Measurements from ENCODE around the gene DYNC1LI1. TPM values are rescaled to one million over a fixed set of nuclear protein-coding genes. Genes with fewer than 3 reads are reported as not detected.

The DYNC1LI1 gene
- total RNA-seq: 37.6 and 38.4 TPM in 2 replicates

- DNase-seq (ENCODE audit: extremely low read depth, low read depth, low spot score): no peak
These were observed at the start of gene DYNC1LI1 for GRCh38 chr3:32570421-32571191. Gene DYNC1LI1 (minus strand): TSS chr3:32570858. CDS start chr3:32570770, 88 bp downstream.

GRCh38 chr3:32619395-32619794 is 48.7 kb upstream of the DYNC1LI1 start:
- DNase-seq (ENCODE audit: extremely low read depth, low read depth, low spot score): no peak

DNA sequence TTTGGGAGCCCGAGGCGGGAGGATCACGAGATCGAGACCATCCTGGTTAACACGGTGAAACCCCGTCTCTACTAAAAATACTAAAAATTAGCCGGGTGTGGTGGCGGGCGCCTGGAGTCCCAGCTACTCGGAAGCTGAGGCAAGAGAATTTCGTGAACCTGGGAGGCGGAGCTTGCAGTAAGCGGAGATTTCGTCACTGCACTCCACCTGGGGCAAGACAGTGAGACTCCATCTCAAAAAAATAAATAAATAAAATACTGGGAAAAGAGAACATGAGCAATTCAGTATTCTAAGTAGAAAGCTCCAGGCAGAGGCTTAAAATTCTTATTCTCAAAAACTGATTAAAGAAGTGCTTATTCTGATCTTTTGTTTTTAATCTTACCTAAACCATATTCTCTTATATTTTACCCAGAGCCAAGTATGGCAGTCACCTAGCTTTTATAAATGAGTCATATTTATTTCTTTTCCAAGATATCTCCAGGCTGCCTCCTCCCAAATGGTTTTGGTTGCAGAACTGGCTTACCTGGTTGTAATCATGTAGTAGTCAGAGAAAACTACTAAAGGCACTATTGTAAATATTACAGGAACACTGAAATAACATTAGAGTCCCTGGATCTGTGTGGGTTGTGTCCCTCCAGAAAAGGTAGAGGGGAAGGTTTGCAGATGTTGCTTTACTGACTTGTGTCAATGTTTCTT is 45.8 kb upstream of the DYNC1LI1 start:
- DNase-seq (ENCODE audit: extremely low read depth, low read depth, low spot score): no peak

DNA sequence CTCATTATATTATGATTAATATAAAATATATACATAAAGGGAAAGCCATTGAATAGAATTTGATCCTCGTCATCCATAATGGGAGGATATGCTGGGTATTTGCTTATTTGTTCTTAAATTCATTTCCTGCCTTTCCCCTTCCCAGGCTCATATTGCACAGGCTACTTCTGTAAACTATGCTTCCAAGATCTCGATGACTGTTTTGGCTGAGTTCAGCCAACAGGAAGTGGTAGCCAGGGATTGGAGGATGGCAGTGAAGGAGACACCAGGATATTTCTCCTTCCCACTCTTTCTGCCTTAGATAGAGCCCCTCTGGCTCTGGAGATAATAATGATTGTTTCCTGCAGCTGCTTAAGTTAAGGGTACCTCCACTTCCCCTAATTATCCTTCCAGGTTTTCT is 44.3 kb upstream of the DYNC1LI1 start:
- DNase-seq (ENCODE audit: extremely low read depth, low read depth, low spot score): peak; percentile 1

DNA sequence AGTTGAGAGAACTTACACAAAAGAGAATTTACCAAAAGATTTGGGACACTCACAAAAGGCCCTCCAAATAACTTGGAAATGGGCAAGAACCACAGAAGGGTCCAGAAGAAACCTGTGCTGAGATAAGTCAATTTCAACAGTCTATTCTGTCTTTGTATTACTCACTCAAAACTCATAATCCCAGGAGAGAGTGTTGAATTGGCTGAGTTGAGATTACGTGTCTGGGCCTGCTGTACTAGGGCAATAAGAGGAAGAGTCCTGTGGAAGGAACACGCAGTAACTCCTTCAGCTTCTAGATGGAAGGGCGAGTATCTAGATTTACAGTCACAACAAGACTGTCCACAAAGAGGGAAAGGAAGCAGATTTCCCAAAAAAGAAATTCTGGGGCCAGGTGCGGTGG is 42.5 kb upstream of the DYNC1LI1 start:
- no peak for DNase-seq (ENCODE audit: extremely low read depth, low read depth, low spot score)

- no peak for DNase-seq (ENCODE audit: extremely low read depth, low read depth, low spot score)
These were observed 41.9 kb upstream of the DYNC1LI1 start for GRCh38 chr3:32612547-32612946.

GRCh38 chr3:32607522-32607921 is 36.9 kb upstream of the DYNC1LI1 start:
- no peak for DNase-seq (ENCODE audit: extremely low read depth, low read depth, low spot score)

DNA sequence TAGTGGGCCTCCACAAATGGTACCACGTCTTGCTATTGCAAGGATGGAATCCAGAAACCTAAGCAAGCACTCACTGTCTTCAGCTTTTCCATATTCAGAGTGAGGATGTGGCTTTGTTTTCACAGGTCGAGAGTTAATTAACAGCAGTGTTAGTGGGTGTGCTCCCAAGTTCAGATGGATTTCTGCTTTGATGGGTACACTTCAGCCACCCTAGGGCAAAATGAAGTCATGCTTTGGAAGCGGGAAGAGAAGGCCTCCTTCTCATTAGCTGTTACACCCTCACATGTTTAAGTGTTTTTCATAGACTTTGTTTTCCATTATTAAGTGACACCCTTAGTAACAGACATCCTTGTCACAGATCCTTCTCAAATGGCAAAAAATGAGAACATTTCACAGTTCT is 36.3 kb upstream of the DYNC1LI1 start:
- no peak for DNase-seq (ENCODE audit: extremely low read depth, low read depth, low spot score)

DNA sequence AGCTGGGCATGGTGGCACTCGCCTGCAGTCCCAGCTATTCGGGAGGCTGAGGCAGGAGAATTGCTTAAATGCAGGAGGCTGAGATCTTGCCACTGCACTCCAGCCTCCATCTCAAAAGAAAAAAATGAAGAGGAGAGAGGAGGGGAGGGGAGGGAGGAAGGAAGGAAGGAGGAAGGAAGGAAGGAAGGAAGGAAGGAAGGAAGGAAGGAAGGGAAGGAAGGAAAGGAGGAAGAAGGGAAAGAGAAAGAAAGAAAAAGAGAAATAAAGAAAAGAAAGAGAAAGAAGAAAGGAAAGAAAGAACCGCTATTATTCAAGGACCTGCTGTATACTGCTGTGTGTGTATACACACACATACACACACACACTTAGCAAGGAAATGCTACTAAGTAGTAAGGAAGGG is 35.6 kb upstream of the DYNC1LI1 start:
- no peak for DNase-seq (ENCODE audit: extremely low read depth, low read depth, low spot score)

DNA sequence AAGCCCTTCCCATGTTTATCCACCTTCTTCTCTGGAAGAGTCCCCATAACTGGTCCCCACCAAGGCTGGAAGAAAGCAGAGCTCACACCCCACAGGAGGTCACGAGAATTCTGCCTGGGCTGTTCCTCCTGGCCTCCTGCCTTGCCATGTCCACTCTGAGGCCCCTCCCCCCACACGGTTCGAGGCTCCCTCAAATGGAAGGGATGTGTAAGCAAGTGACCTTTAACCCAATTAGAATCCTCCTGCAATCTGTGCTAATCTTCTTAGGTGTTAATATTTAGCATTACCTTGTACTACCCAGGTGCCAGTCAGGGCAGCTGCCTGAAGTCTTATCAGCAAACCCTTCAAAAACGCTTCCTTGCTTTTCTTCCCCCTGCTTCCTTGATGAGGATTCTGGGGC is 32.4 kb upstream of the DYNC1LI1 start:
- no peak for DNase-seq (ENCODE audit: extremely low read depth, low read depth, low spot score)

DNA sequence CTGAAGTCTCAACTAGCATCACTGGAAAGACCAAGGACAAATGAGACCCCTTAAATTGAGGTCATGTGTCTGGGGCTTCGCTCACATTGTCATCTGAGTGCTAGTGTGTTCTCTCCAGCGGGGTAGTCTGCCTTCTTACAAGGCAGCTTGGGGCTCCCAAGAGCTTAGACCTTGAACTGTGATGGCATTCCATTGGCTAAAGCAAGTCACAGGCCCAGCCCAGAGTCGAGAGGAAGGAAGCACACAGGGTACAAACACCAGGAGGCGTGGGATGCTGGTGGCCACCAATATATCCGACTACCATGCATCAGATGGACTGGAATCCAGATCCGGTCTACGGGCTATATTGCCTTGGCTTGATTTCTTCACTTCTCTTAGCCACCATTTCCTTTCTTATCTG is 31.5 kb upstream of the DYNC1LI1 start:
- DNase-seq (ENCODE audit: extremely low read depth, low read depth, low spot score): no peak

DNA sequence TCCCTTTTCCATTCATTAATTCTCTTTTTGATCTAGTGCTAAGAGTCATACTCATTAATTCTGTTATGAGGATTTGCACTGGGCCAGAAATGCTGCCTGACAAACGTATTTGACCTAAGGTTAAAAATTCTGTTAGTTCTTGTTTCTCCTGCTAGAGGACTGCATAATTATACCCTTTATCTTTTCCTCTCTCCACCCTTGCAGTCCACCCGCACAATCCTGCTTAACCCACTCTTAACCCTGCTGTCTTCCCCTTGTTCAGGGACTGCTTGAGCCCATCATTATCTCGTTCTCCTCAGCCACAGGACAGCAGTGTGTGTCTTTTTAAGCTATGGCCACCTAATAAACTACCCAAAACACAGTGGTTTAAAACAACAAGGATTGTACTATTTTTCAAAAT is 31.1 kb upstream of the DYNC1LI1 start:
- DNase-seq (ENCODE audit: extremely low read depth, low read depth, low spot score): no peak

DNA sequence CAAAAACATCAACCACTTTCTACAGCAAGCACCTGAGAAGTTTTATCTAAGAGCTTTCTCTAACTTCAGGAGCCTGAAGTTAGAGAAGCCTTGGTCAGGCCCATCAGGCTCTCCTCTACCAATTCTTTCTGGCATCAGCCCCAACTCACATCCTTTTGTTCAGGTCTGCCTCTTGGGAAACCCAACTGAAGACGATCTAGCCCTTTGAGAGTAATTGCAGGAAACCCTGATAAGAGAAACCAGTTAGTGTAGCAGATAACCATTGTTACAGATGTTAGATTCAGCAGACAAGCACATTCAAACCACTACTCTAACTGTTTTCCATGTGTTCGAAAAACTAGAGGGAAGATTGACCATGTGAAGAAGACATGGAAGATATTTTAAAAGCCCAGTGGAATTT is 27.0 kb upstream of the DYNC1LI1 start:
- DNase-seq (ENCODE audit: extremely low read depth, low read depth, low spot score): no peak

- no peak for DNase-seq (ENCODE audit: extremely low read depth, low read depth, low spot score)
These were observed 26.3 kb upstream of the DYNC1LI1 start for GRCh38 chr3:32596909-32597369.

DNA sequence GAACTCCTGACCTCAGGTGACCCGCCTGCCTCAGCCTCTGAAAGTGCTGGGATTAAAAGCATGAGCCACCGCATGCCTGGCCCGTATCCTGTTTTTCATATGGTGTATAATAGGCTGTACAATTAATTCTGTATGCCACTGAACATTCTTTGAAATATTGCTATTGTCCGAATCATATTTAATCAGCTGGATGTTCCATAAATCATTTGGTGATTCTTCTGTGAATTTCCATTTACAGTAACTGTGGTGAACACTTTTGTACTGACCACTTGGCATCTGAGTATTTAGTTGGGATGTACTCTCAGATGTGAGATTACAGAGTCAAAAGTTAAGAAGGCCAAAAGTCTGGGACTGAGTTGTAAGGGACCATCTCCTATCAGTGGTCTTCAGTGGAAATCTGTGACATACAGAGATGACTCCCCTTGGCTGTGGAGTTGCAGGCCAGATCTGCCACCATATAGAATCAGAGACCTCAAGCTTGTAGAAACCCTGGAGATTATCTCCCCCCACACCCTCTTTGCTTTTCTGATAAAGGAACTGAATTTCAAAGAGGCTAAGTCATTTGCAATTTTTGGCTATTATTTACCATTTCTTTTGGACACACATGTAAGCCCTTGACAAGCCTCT is 25.7 kb upstream of the DYNC1LI1 start:
- no peak for DNase-seq (ENCODE audit: extremely low read depth, low read depth, low spot score)

- no peak for DNase-seq (ENCODE audit: extremely low read depth, low read depth, low spot score)
These were observed 24.7 kb upstream of the DYNC1LI1 start for GRCh38 chr3:32595323-32595722.

DNA sequence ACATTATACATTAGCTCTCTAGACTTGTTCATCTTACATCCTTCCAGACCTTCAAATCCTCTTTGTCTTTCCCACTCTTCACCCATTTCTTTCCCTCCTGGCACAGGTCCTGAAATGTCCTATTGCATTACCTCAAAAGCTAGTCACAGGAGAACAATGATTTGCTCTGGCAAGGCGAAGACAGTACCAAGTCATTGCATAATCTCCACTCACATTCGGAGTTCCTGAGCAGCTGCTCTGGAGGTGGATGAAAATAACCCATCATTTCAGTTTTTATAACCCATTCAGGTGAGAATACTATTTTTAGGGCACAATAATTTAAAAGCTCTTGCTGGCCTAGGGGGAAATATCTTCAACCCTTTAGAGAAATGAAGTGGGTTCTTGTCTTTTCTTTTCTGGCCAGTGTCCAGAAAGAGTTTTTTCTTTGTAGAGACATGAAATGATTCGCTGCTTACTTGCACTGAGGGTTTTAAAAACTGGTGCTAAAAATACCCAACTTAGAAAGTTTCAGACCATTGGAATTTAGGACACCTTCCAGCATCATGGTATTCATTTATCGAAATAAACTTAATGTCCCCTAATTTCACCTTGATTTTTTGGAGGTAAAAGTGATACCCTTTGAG is 23.4 kb upstream of the DYNC1LI1 start:
- no peak for DNase-seq (ENCODE audit: extremely low read depth, low read depth, low spot score)

DNA sequence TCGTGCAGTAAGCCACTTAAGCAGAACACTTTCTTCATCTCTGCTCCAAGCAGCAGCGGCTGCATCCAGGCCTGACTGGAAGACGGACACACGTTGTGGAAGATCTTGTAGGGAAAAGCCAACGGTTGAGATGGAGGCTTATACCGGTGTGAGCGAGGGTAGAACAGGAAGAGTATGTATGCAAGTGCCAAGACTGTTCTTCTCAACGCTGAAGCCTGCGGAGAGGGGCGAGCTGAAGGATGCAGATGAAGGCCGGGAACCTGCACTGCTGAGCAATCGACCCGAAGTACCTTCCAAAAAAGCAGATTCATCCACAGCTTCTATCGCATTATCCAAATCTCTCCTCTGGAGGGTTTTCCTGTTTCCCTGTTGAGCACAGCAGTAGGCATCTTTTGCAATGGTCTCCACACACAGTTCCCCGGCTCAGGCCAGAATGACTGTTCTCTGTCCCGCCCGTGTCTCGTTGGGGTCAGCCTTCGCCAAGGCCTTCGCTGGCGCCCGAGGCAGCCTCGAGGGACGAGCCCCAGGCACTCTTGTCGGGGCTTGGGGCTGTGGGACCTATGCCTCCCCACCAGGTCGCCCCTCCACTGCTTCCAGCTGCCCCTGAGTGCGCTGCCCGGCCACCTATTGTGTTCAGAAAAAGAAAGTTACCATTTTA is 22.2 kb upstream of the DYNC1LI1 start:
- DNase-seq (ENCODE audit: extremely low read depth, low read depth, low spot score): no peak

- no peak for DNase-seq (ENCODE audit: extremely low read depth, low read depth, low spot score)
These were observed 21.4 kb upstream of the DYNC1LI1 start for GRCh38 chr3:32592011-32592410.

DNA sequence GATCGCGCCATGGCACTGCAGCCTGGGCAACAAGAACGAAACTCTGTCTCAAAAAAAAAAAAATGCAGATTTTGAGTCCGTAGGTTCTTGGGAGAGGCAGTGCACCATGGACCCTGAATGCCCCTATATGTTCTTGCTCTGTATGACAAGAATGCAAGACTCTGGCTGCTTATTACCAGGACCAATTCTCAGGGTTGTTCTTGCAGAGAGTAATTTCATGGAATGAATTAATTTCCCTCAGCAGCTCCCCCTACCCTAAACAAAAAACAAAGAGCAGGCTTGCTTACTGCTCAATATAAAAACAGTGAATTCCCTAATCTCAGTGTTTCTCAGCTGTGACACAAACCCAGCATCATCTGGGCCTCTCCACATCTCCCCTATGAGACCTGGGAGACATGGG is 20.5 kb upstream of the DYNC1LI1 start:
- no peak for DNase-seq (ENCODE audit: extremely low read depth, low read depth, low spot score)

DNA sequence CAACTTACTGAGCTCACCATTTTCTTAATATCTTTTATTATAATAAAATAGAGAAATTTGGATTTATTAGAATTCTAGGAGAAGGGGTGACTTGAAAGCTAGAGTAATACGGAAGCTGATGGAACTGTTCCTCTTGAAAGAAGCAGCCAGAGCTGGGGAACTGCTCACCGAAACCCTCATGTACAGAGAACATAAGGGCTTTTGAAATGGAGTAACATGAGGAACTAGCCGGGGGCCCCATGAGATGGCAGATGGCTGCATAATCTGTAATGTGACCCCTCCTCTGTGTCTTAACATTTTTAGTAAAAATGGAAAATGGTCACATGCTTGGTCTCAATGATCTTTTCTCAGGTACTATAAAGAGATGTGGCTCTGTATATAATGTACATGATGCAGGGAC is 15.7 kb upstream of the DYNC1LI1 start:
- no peak for DNase-seq (ENCODE audit: extremely low read depth, low read depth, low spot score)

Measured in glomerular endothelial cell (primary cell).